Suppressor macrophage treated with lipopolysaccharide for 4 hours (primary cell): ENCODE measurements around the gene MIS12.

Source experiments
- DNase-seq: peaks from one replicate; pipeline ENCODE4 v3.0.0-alpha.2; 2020

Gene MIS12

DNA sequence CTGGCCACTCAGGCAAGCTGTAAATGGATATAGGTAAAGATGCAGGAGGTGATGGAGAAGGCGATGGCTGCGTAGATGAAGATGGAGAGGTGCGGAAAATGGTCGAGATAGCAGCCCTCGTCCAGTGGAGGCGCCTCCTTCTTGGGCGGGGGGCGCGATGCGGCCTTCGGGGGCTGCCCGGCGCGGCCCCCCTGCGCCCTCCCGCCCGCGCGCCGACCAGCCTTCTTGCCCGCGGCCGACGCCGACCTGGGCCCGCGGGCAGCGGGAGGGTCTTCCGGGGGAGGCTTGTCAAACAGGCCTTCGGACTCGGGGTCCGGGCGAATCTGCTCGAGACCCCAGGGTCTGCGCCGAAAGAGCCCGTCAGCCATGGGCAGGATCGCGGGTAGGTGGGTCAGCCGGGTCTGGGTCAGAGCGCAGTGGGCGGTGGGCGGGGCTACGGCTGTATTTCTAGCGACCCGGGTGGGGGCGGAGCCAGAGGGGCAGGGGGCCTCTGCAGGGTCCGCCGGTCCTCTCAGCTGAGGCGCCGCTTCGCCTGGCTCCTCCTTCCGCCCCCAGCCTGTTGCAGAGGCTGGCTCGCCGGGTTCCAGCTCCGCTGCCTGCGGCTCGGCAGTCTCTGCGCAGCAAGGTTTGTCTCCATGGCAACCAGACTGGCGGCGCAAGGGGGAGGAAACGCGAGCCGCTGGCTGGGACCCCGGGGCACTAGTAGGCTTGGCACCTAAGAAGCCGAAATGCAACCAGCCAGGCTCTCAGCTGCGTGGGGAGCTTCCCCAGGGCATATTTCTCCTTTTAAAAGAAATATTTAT lies 14.4 kb downstream of the MIS12 start:
- DNase-seq: peak; percentile 45

- DNase-seq: no peak
Measured at GRCh38 chr17:5501685-5502084, 15.3 kb downstream of the MIS12 start.

- DNase-seq: no peak
Measured at GRCh38 chr17:5502552-5502951, 16.2 kb downstream of the MIS12 start.

DNA sequence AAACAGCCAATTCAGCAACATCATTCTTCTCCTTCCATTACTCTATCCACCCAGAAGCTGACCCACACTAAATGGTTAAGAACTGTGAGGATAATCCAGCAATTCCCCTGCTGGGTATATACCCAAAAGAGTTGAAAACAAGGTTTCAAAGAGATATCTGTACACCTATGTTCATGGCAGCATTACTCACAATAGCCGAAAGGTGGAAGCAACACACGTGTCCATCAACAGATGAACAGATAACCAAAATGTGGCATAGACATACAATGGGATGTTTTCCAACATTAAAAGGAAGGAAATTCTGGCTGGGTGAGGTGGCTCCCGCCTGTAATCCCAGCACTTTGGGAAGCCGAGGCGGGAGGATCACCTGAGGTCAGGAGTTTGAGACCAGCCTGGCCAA lies 19.9 kb downstream of the MIS12 start:
- no peak for DNase-seq

- DNase-seq: no peak
Measured at GRCh38 chr17:5508810-5509209, 22.4 kb downstream of the MIS12 start.

GRCh38 chr17:5509482-5509881 lies 23.1 kb downstream of the MIS12 start:
- DNase-seq: no peak

GRCh38 chr17:5510771-5511170 lies 24.4 kb downstream of the MIS12 start:
- DNase-seq: no peak

DNA sequence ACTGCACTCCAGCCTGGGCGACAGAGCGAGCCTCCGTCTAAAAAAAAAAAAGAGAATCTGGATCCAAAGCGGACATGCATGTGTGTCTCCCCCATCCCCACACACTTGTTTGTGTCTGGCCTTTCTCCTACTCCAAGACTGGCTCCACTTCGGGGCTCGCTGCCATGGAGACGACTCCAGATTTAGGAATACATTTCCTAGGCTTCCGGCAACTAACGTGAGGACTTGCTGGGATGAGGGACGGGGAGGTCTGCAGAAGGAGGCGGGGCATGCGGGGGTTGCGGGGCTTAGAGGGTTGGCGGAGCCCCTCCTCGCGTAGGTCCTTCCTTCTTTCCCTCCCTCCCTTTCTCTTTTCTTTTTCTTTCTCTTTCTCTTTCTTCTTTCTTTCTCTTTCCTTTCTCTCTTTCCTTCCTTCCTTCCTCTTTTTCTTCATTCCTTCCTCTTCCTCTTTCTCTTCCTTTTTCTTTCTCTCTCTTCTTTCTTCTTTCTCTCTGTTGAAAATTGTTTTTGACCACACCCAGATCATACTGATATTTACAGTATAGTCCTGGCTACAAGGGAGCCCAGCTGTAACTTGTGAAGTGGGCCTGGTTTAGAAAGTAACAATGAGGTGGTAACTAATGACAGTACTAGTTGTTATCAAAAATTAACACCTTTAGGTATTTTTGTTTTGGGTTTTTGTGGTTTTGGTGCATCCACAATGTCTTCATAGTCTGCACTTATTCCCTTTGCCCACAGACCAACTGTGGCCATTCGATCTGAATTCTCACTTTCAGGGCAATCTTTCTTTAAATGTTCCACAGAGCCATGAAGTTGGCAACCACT lies 25.2 kb downstream of the MIS12 start:
- DNase-seq: no peak

GRCh38 chr17:5513628-5514027 lies 27.3 kb downstream of the MIS12 start:
- DNase-seq: no peak

DNA sequence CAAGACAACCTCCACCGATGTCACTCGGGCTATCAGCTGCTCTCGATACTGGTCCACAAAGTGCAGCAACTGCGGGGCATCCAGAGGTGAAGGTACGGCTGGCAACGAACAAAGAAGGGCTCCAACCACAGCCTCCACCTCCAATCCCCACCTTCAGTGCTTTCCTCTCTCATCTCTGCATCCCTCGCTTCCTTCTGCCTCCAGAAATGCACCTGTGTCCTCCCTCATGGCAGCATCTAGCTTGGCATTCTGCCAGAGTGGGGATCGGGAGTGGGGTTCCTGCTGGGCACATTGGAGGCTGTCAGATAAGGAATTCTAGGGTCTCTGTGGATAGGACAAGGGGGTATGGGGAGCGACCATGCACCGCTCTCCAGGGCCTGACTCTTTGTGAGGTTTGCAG lies 28.6 kb downstream of the MIS12 start:
- DNase-seq: no peak

- DNase-seq: no peak
Measured at GRCh38 chr17:5516060-5516792, 29.9 kb downstream of the MIS12 start.

DNA sequence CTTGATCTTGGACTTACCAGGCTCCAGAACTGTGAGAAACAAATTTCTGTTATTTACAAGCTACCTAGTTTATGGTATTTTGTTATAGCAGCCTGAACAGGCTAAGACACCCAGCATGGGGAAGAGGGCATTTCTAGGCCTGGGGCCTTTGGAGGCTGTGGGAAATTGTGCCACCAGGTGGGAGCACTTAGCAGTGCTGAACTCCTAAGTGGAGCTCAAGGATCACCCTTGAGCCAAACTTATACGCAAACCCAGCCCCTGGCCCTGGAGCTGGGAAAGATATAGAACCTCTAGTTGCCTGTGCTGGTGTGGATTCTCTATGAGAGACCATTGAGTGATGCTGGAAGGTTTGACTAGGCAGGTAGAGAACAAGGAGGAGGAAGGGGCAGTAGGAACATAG lies 36.1 kb downstream of the MIS12 start:
- no peak for DNase-seq

DNA sequence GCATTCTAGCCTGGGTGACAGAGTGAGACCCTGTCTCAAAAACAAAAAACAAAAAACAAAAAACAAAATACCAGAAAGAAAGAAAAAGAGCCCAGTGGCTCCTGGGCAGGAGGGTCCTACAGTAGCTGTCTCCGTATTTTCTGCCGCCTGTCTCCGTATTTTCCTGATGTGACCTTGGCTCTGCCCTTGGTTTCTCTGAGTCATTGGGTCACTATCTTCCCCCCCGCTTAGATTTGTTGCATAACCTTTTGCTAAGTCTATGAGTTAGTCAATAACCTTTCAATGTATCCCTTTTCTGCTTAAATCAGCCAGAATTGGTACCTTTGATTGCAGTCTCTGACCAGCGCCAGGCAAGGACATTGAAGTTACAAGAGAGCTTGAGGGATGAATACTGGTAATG lies 36.9 kb downstream of the MIS12 start:
- no peak for DNase-seq

DNA sequence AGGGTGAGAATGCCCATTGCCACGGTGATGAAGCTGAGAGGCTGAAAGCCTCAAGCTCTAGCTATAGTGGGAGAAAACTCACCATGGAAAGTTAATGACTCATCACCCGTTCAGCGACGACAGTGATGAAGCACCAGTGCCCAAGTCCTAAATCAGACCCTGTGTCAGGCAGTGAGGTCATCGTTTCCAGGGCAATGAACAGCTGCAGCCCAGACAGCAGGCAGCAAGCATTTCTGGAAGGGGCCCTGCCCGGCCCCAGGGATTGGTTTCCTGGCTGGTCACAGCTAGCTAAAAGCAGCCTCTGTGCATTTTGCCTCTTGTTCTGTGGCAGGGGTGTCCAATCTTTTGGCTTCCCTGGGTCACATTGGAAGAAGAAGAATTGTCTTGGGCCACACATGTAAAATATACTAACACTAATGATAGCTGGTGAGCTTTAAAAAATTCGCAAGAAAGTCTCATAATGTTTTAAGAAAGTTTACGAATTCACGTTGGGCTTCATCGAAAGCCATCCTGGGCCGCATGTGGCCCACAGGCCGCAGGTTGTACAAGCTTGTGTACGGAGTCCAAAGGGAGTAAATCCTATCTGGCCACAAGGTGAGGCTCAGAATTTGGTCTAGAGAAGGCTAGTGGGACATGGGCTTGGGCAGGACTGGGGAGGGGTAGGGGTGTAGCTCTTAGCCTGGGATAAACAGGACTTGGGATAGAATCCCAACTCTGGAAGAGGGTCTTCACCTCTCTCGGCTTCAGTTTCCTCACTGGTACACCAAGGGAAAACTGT lies 40.6 kb downstream of the MIS12 start:
- peak; percentile 90 for DNase-seq

DNA sequence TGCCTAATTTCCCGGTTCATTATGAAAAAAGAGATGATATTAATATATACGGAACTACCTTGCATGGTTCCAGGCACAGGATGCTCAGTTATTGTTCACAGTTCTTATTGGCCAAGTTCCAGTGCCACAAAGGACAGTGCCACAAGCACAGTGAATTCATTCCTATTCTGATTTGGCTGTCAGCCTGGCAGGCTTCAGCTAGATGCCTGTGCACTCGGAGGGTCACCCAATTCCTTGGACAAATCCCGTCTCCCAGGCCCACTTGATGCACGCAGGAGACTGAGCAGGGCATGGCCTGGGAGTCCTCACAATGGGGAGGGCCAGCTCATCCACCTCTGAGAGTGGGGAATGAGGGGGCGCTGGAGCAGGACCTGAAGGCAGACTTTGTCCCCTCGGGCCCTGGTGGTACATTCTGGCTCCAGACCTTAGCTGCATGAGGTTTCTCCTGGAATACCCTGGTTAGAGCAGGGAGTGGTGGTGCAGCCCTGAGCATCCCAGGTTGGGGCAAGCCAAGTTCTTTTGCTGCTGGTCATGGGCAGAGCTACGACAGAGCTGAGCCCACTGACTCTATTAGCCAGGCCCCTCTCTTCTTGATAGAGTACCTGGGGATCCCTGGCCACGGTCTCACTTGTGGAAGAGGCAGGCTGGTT lies 41.4 kb downstream of the MIS12 start:
- DNase-seq: no peak

GRCh38 chr17:5530265-5531084 lies 44.1 kb downstream of the MIS12 start:
- peak; percentile 39 for DNase-seq

DNA sequence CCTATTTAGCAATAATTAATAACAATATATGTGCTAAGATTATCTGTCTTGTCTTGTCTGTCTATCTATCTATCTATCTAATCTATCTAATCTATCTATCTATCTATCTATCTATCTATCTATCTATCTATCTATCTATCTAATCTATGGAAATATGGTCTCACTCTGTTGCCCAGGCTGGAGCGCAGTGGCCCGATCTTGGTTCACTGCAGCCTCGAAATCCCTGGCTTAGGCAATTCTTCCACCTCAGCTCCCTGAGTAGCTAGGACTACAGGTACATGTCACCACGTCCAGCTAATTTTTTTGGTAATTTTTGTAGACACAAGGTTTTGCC lies 44.7 kb downstream of the MIS12 start:
- DNase-seq: no peak

GRCh38 chr17:5532581-5532980 lies 46.2 kb downstream of the MIS12 start:
- DNase-seq: no peak

- no peak for DNase-seq
Measured at GRCh38 chr17:5533486-5534315, 47.3 kb downstream of the MIS12 start.

DNA sequence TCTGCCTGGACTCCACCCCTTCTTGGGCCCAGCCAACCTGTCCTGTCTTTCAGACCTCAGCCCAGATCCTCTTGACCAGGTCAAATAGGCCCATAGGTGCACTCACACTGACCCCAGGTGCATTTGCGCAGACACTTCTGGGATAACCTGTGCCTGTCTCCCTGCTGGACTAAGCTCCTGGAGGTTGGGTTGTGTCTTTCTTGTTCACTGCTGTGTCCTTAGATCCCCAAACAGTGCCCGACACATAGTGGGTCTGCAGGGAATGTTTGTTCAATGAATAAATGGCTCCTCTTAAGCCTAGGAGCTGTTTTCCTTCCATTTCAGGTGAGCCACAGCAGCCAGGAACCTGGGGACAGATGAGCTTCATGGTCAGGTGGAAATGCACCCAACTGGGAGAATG lies 49.1 kb downstream of the MIS12 start:
- DNase-seq: no peak
